Measurements from ENCODE around the gene ATG7. TPM values are rescaled to one million over a fixed set of nuclear protein-coding genes. Genes with fewer than 3 reads are reported as not detected.

The ATG7 gene
- total and polyA plus RNA-seq, 10 of the 15 experiments (the other 5 are each of a cell fraction or from before 2014, with no cell fraction given): 13.5 to 49.5 (median 26.4) TPM

DNA sequence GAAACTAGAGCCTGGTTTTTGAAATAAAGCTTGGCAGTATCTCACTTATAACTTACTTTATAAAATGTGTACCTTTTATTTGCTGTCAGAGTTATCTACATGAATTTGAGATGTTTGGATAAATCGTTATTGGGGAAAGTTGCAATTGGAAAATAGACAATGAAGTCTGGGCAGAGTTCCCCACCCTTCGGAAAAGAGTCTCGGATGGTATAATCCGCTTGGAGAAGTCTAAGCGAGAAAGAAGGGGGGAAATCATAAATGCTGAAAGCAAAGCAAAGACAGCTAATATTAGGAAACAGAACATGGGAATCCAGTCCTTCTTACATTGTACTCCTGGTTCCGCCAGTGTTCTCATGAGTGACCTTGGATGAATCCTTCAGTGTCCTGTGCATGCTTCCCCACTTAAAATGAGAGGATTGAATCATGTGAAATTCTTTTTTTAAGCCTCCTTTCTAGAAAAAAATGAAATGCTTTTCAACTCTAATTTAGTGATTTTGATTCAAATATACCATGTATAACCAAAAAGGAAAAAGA, 162.4 kb downstream of the ATG7 start:
- CTCF ChIA-PET: no interaction called here
- 96% methylated on average over 5 of the region's 6 CpGs for WGBS (ENCODE audit: insufficient coverage, insufficient replicate concordance, low lambda C conversion rate, missing lambda C conversion rate)
- RAD21 ChIA-PET (ENCODE audit: unreplicated experiment): no interaction called here
- BruUV-seq (replicated peaks): no TSS peak
- Histone ChIP-seq H3K27me3 (replicated peaks in 1 of 2; ENCODE audit: control insufficient read depth in 2 of 2, insufficient read depth in 2 of 2, low read length in 1 of 2) (no peaks in the 10 kb centered on the region), H3K4me2 (ENCODE audit: control insufficient read depth, insufficient read depth) (no peak overlapping the region), H3K9ac (ENCODE audit: control insufficient read depth, insufficient read depth, low read length) (no peak overlapping the region), H3K79me2 (ENCODE audit: control insufficient read depth, insufficient read depth, low read length) (no peaks in the 10 kb centered on the region), H3K4me3 (no peak overlapping the region), H3K9me3 (replicated peaks; ENCODE audit: control insufficient read depth, insufficient read depth, low read length) (no peaks in the 10 kb centered on the region), H2AFZ (ENCODE audit: control insufficient read depth, low read depth, low read length) (no peak overlapping the region), H3K4me1 (ENCODE audit: control insufficient read depth, insufficient read depth, low read length) (no peaks in the 10 kb centered on the region), H3K27ac (ENCODE audit: control insufficient read depth, insufficient read depth) (no peak overlapping the region), H3K36me3 (ENCODE audit: control insufficient read depth in 2 of 2, insufficient read depth in 2 of 2, low read length in 1 of 2) (peaks cover 0 to 2% of the 10 kb centered on the region in 2 experiments; a peak in 1 of 4 replicates), H4K20me1 (ENCODE audit: control insufficient read depth, insufficient read depth) (no peaks in the 10 kb centered on the region)
- POLR2A ChIA-PET: interaction anchor here (1.2 kb wide), 1 partner anchor 12 kb away, joined by 5 read pairs; no protein-coding TSS in a partner anchor
- FAIRE-seq: no peak
- no peak for DNase-seq (ENCODE audit: low read depth, low spot score)
- SMC1A ChIA-PET (ENCODE audit: uncharacterized antibody, unreplicated experiment): interaction anchor here (1.5 kb wide), 2 partner anchors 34 to 204 kb away, joined by 3 read pairs; no protein-coding TSS in a partner anchor
- TF ChIP-seq NR2C1 (IDR thresholded peaks at IDR 0.05): no peak
- no peak for TF ChIP-seq IRF3 (IDR thresholded peaks at IDR 0.05)
- no peak for TF ChIP-seq ZBTB4 (CRISPR knock-in tag; IDR thresholded peaks at IDR 0.05)
- TF ChIP-seq ESRRA (IDR thresholded peaks at IDR 0.05; ENCODE audit: low read length): no peak
- no peak for TF ChIP-seq TBL1XR1 (IDR thresholded peaks at IDR 0.05; ENCODE audit: low read depth, low read length)
- TF ChIP-seq ZSCAN29 (IDR thresholded peaks at IDR 0.05): no peak
- TF ChIP-seq SPI1 (IDR thresholded peaks at IDR 0.05; ENCODE audit: borderline replicate concordance, insufficient read depth, low read depth, low read length): no peak
- TF ChIP-seq WRNIP1 (IDR thresholded peaks at IDR 0.05; ENCODE audit: borderline replicate concordance, low read depth, low read length): no peak
- no peak for TF ChIP-seq CREB1 (IDR thresholded peaks at IDR 0.05; ENCODE audit: low read depth)
- no peak for TF ChIP-seq CHD1 (IDR thresholded peaks at IDR 0.05; ENCODE audit: low read depth, low read length)
- no peak for TF ChIP-seq DPF2 (IDR thresholded peaks at IDR 0.05)
- no peak for TF ChIP-seq EP300 (IDR thresholded peaks at IDR 0.05; ENCODE audit: borderline replicate concordance in 1 of 2, control insufficient read depth in 1 of 2, low read depth in 2 of 2, low read length in 2 of 2)
- TF ChIP-seq, protein P1, sequence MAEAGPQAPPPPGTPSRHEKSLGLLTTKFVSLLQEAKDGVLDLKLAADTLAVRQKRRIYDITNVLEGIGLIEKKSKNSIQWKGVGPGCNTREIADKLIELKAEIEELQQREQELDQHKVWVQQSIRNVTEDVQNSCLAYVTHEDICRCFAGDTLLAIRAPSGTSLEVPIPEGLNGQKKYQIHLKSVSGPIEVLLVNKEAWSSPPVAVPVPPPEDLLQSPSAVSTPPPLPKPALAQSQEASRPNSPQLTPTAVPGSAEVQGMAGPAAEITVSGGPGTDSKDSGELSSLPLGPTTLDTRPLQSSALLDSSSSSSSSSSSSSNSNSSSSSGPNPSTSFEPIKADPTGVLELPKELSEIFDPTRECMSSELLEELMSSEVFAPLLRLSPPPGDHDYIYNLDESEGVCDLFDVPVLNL (IDR thresholded peaks at IDR 0.05; ENCODE audit: low read depth, low read length): no peak
- no peak for TF ChIP-seq HDAC2 (IDR thresholded peaks at IDR 0.05)
- no peak for TF ChIP-seq ASH2L (IDR thresholded peaks at IDR 0.05; ENCODE audit: borderline replicate concordance, low read depth)
- no peak for TF ChIP-seq PAX8 (IDR thresholded peaks at IDR 0.05)
- TF ChIP-seq SRF (IDR thresholded peaks at IDR 0.05; ENCODE audit: low read depth in 2 of 2, low read length in 2 of 2): no peak
- no peak for TF ChIP-seq BCL11A (IDR thresholded peaks at IDR 0.05; ENCODE audit: low read depth, low read length)
- TF ChIP-seq CBX3 (IDR thresholded peaks at IDR 0.05; ENCODE audit: borderline replicate concordance, low read depth): no peak
- no peak for TF ChIP-seq CHD4 (IDR thresholded peaks at IDR 0.05)
- in situ Hi-C loops (cut with MboI) (no loop called here), intact Hi-C loops (cut with micrococcal nuclease; ENCODE audit: unreplicated experiment) (no loop called here)
- no peak for ATAC-seq
